GM10847 (cell line): ENCODE results near the gene ARHGAP24.

ENCODE experiments used
- POLR2A ChIP-seq: IDR thresholded peaks from 2 replicates; pipeline ENCODE4 v1.6.1; 2011; ENCODE audit not compliant: insufficient read length; ENCODE audit errors: extremely low read depth

ARHGAP24 gene

GRCh38 chr4:85475631-85476233 is 782 bp downstream of the ARHGAP24 start:
- TF ChIP-seq POLR2A, result no peak

- no peak for TF ChIP-seq POLR2A
Observed at GRCh38 chr4:85476381-85476780, 1.4 kb downstream of the ARHGAP24 start.

GRCh38 chr4:85477534-85477933 is 2.6 kb downstream of the ARHGAP24 start:
- TF ChIP-seq POLR2A, result no peak

GRCh38 chr4:85478576-85478975 is 3.6 kb downstream of the ARHGAP24 start:
- TF ChIP-seq POLR2A, result no peak

GRCh38 chr4:85482010-85482738 is 7.2 kb downstream of the ARHGAP24 start:
- TF ChIP-seq POLR2A, result no peak

GRCh38 chr4:85486425-85487086 is 11.6 kb downstream of the ARHGAP24 start:
- TF ChIP-seq POLR2A, result no peak

- no peak for TF ChIP-seq POLR2A
Observed at GRCh38 chr4:85488416-85488815, 13.5 kb downstream of the ARHGAP24 start.

- TF ChIP-seq POLR2A, result no peak
Observed at GRCh38 chr4:85489273-85489981, 14.5 kb downstream of the ARHGAP24 start.

DNA sequence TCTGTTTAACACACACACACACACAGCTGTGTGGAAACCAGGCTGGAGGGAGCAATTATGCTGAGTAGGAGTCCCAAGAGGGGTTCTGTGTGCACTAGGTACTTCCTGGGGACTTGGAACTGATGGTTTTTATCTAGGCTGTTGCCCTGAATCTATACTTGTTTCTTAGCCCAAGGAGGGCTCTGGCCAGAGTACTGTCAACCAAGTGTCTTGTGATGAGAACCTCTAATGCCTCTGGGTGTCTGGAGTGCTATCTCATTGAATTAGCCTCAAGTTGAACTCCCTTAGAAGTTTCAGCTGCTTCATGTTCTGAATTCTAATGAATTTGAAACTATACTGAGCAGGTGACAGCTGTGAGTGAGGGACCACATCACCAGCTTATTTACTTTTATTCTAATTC is 16.6 kb downstream of the ARHGAP24 start:
- no peak for TF ChIP-seq POLR2A

DNA sequence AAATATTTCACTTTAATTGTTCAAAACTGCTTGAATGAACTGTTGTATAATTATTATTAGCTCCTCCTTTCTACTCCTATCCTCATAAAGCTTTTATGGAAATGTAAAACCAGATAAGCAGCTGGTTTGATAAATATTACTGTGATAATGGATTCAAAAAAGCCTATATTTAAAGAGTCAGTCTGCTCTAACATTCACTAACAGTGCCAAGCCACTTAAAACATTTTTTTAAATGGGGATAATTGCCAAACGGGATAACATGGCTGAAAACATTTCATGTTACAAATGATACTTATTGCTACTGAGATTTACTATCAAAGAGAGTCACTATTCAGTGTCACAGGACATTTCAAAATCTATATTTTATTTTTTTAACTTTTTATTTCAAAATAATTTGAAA is 17.4 kb downstream of the ARHGAP24 start:
- no peak for TF ChIP-seq POLR2A

DNA sequence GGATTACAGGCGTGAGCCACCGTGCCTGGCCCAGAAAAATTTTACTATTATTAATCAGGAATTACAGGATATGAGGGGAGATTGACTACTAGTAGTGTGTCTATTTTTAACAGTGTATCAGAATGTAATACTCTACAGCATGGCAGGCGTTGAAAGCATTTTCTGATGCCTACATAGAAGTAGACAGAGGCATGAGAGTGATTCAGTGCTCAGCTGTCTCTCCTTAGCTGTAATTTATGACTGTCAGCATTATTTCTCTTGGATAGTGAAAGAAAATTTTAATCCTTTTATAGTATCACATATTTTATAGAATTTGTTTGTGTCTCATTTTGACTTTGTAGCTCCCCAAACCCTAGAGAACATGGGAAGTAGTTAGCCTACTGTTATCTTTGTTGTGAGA is 20.7 kb downstream of the ARHGAP24 start:
- TF ChIP-seq POLR2A, result no peak

GRCh38 chr4:85496126-85496849 is 21.3 kb downstream of the ARHGAP24 start:
- TF ChIP-seq POLR2A, result no peak

DNA sequence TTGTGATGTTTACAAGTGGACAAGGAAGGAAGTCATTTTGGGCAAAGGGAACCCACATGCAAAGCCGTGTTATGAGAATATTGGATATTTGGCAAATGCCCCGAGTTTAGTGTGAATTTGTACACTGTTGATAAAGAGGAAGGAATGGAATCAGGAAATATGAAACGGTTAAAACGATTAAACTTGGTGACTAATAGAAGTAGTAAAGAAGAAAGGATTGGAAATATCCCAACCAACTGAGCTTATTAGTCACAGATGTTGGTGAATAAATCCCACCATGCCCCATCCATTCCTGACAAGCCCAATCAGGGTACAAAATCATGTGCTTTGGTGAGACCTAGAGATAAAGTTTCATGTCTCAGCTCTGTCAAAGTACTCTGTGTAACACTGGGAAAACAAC is 22.0 kb downstream of the ARHGAP24 start:
- TF ChIP-seq POLR2A, result no peak

GRCh38 chr4:85498068-85498733 is 23.3 kb downstream of the ARHGAP24 start:
- TF ChIP-seq POLR2A, result no peak

- no peak for TF ChIP-seq POLR2A
Observed at GRCh38 chr4:85499573-85499972, 24.6 kb downstream of the ARHGAP24 start.
